GM15510 (cell line): ENCODE data around the gene TSC22D4.

Experiments used
- POLR2A ChIP-seq: IDR thresholded peaks from 3 replicates; pipeline ENCODE4 v1.6.1; 2011; ENCODE audit warnings: borderline replicate concordance; ENCODE audit not compliant: insufficient read length; ENCODE audit errors: extremely low read depth

TSC22D4 gene

DNA sequence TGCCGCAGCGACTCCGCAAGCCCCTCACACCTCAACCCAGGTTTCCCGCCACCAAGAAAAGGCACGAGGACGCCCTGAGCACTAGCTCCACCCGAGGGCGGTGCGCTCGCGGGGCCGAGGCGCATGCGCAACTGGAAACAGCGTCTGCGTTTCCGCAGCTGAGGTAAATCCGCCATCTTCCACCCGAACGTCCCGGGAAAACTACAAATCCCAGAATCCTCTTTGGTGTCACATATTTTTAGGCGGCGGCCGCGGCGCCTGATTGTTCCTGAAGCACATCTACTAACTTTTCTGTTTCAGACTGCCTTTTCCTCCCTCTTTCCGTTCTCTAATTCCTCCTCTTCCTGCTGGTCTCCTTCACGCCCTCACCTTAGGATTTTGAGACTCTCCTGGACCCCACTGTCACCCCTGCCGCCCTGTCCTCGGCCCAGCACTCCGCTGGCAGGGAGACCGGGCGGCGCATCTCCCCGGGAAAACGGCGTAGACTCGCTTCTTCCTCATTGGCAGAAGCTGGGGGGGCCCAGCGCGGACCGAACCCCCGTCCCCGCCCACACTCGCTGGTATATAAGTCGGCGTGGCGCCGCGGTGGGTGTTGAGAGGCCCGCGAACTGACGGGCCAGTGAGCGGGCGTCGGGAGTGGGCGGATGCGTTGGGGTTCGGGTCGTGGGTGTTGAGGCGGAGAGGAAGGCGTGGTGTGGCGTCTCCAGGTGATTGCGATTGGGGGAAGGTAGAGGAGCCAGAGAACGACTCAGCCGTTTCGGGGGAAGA, 50.6 kb downstream of the TSC22D4 start, which contains the start of gene ZCWPW1:
Gene ZCWPW1, minus strand, starts transcription at position 505 of the 768 bp plus-strand sequence. CDS start 8,054 bp downstream, outside the sequence.
- peak; percentile 100 for TF ChIP-seq POLR2A

- TF ChIP-seq POLR2A: no peak
Measured at GRCh38 chr7:100427762-100428198, 51.2 kb downstream of the TSC22D4 start.

DNA sequence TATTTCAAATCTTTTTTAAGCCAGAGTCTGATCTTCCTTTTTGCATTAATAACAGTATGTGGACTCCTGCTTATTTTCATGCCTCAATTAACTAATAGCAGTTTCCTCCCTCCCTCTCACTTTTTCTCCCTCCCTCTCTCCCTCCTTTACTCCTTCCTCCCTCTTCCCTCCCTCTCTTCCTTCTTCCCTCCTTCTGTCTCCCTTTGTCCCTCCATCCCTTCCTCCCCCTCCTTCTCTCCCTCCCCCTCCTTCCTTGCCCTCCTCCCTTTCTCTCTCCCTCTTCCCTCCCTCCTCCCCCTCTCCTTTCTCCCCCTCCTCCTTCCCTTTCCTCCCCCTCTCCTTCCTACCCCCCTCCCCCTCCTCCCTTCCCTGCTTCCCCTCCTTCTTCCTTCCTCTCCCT, 52.5 kb downstream of the TSC22D4 start:
- no peak for TF ChIP-seq POLR2A

DNA sequence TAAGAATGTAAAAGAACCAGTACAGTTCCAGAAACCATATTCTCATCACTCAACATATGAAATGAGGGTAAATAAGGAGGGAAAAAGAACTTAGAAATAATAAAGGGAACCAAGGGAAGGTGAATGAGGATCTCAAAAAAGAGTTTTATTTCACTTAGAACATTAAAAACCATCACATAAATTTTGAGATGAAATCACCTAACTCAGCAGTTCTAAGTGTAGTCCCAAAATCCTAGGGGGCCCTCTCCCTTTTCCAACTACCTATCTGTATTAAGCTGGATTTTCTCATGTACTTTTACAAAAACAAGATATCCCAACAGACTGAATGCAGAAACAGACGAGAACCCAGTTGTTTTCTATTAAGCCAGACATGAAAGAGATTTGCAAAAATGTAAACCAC, 53.7 kb downstream of the TSC22D4 start:
- TF ChIP-seq POLR2A: no peak

GRCh38 chr7:100423315-100423714, 55.7 kb downstream of the TSC22D4 start:
- no peak for TF ChIP-seq POLR2A

DNA sequence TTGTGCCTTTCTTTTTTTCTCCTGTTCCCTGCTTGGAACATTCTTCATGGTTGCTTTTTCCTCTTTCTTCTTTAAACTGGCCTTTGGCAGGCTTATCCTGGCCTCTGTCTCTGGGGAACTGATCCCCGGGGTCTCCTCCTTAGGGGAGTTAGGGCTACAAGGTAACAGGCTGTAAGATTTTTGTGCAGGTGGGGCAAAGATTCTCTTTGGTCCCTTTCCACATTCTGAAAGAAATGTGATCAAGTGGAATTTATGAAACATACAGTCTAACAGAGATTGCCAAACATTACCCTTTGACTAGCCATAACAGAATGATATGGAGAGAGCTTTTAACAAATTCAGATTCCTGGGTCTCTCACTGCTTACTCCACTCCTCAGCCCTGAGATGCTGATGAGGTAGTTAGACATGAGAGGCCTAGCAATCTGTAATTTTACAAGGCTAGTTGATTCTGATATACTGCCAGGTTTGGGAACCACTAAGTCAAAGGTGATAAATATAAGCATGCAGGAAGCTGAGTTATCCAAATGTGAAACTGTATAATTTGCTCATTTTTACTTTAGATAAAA, 59.3 kb downstream of the TSC22D4 start:
- no peak for TF ChIP-seq POLR2A

GRCh38 chr7:100418930-100419659, 59.9 kb downstream of the TSC22D4 start:
- TF ChIP-seq POLR2A: no peak
